Trophoblast cell (in vitro differentiated cells and primary cell): ENCODE measurements around the gene COL4A2.

Experiments
- DNase-seq, 2 donors: peaks; one replicate each; pipeline ENCODE4 v3.0.0-alpha.2; 2016
- H2AFZ ChIP-seq: 2 replicates; pipeline ENCODE4 v1.6.1; 2013; ENCODE audit warnings: low read length, moderate library complexity, mild to moderate bottlenecking; ENCODE audit not compliant: insufficient read depth, poor library complexity
- H2AK5ac ChIP-seq: 2 replicates; pipeline ENCODE4 v1.6.1; 2013; ENCODE audit warnings: mild to moderate bottlenecking, low read length
- H2BK120ac ChIP-seq: 2 replicates; pipeline ENCODE4 v1.6.1; 2013; ENCODE audit warnings: low read length, mild to moderate bottlenecking, moderate library complexity; ENCODE audit not compliant: insufficient read depth, poor library complexity
- H2BK12ac ChIP-seq: 2 replicates; pipeline ENCODE4 v1.6.1; 2013; ENCODE audit warnings: mild to moderate bottlenecking, low read length, moderate library complexity
- H2BK5ac ChIP-seq: 2 replicates; pipeline ENCODE4 v1.6.1; 2013; ENCODE audit warnings: low read length, low read depth, moderate library complexity, mild to moderate bottlenecking; ENCODE audit not compliant: poor library complexity
- H3K14ac ChIP-seq: 2 replicates; pipeline ENCODE4 v1.6.1; 2013; ENCODE audit warnings: mild to moderate bottlenecking, low read length
- H3K18ac ChIP-seq: 2 replicates; pipeline ENCODE4 v1.6.1; 2013; ENCODE audit warnings: mild to moderate bottlenecking, low read length
- H3K23ac ChIP-seq: 2 replicates; pipeline ENCODE4 v1.6.1; 2013; ENCODE audit warnings: low read length
- H3K27ac ChIP-seq: 2 replicates; pipeline ENCODE4 v1.5.1; 2013; ENCODE audit warnings: low read depth, mild to moderate bottlenecking, inconsistent platforms, low read length, moderate library complexity
- H3K27me3 ChIP-seq: 2 replicates; pipeline ENCODE4 v1.6.1; 2013; ENCODE audit warnings: inconsistent platforms, mild to moderate bottlenecking, low read length, moderate library complexity; ENCODE audit not compliant: insufficient read depth
- H3K36me3 ChIP-seq, 2 experiments: 1 replicate in 1 of 2; 2 replicates in 1 of 2; pipeline ENCODE4 v1.6.1; 2013; ENCODE audit warnings: low read length in 2 of 2, mild to moderate bottlenecking in 2 of 2, moderate library complexity in 1 of 2; ENCODE audit not compliant: insufficient read depth in 2 of 2, control insufficient read depth in 1 of 2
- H3K4ac ChIP-seq: 2 replicates; pipeline ENCODE4 v1.6.1; 2013; ENCODE audit warnings: low read depth, mild to moderate bottlenecking, low read length, moderate library complexity
- H3K4me1 ChIP-seq, 2 experiments: 1 replicate in 1 of 2; 2 replicates in 1 of 2; pipeline ENCODE4 v1.6.1; 2013; ENCODE audit warnings: low read length in 2 of 2, mild to moderate bottlenecking in 2 of 2, moderate library complexity in 1 of 2; ENCODE audit not compliant: insufficient read depth in 2 of 2, control insufficient read depth in 1 of 2
- H3K4me2 ChIP-seq: 2 replicates; pipeline ENCODE4 v1.6.1; 2013; ENCODE audit warnings: inconsistent platforms, mild to moderate bottlenecking, low read length, moderate library complexity
- H3K4me3 ChIP-seq: 2 replicates; pipeline ENCODE4 v1.5.1; 2013; ENCODE audit warnings: mild to moderate bottlenecking, low read depth, low read length, inconsistent platforms
- H3K79me1 ChIP-seq: one replicate; pipeline ENCODE4 v1.6.1; 2013; ENCODE audit warnings: low read length
- H3K79me2 ChIP-seq: 2 replicates; pipeline ENCODE4 v1.6.1; 2013; ENCODE audit warnings: low read length, mild to moderate bottlenecking; ENCODE audit not compliant: control insufficient read depth, insufficient read depth, poor library complexity
- H3K9ac ChIP-seq: 2 replicates; pipeline ENCODE4 v1.6.1; 2013; ENCODE audit warnings: mild to moderate bottlenecking, low read length
- H3K9me3 ChIP-seq: 2 replicates; pipeline ENCODE4 v1.6.1; 2013; ENCODE audit warnings: low read depth, mild to moderate bottlenecking, control low read depth, inconsistent platforms, low read length; ENCODE audit not compliant: insufficient read depth
- H4K12ac ChIP-seq: 2 replicates; pipeline ENCODE4 v1.6.1; 2013; ENCODE audit warnings: low read depth, mild to moderate bottlenecking, low read length, moderate library complexity
- H4K8ac ChIP-seq: 2 replicates; pipeline ENCODE4 v1.6.1; 2013; ENCODE audit warnings: low read depth, mild to moderate bottlenecking, low read length, moderate library complexity
- H4K91ac ChIP-seq: one replicate; pipeline ENCODE4 v1.6.1; 2013; ENCODE audit warnings: low read depth, mild to moderate bottlenecking, low read length, moderate library complexity
- WGBS: extraction: QIAGEN DNeasy Blood & Tissue Kit; methylation state at CpG from one replicate; pipeline ENCODE4 v1.1.7; 2013; ENCODE audit warnings: missing lambda C conversion rate; ENCODE audit not compliant: insufficient read length, insufficient coverage; ENCODE audit errors: extremely low coverage; 5-methylcytosine and 5-hydroxymethylcytosine counted together

Gene COL4A2

DNA sequence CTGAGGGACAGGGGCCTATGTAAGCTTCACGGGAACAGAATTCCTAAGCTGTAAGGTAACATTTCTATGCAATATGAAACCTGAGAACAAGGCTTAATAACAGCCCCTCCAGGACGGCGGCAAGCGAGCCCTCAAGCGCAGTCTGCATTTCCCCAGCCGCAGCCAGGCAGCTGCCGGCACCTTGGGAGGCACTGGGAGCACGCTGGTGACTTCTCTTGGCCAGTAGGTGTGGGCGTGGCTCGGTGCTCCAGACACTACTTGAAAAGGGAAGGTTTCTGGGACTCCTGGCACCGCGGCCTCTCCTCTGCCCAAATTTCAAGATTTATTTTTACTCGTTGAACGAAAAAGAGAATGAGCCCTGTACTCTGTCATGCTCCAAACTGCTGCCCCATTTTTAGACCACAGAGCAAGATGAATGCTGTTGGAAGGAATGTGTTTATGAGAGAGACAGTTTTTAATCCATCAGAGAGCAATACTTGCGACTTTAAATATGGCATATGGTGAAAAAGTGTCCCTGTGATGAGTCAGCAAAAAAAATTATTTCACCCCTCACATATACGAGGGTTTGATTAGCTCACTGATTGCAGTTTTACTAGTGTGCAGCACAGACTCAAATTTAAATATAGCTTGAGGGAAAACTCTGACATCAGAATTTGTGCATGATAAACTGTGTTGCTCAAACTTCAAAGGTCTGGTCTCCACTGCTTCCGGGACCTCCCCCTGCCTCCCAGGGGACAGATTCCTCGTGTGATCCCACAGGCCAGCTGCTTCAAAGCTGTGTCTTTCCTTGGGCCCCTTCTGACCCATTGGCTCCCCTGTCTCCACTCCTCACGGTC, 81.2 kb downstream of the COL4A2 start:
- Histone ChIP-seq H2BK12ac (peak overlapping the region; percentile 81), H3K18ac (peak overlapping the region; percentile 44), H2AK5ac (peak overlapping the region; percentile 52), H3K79me1 (peaks cover 47% of the 10 kb centered on the region), H2AFZ (no peak overlapping the region), H3K79me2 (peaks cover 15% of the 10 kb centered on the region), H4K8ac (peak overlapping the region; percentile 68), H3K27ac (peak overlapping the region; percentile 88), H2BK120ac (peak overlapping the region; percentile 87), H3K27me3 (no peaks in the 10 kb centered on the region), H2BK5ac (peak overlapping the region; percentile 89), H4K91ac (peak overlapping the region; percentile 90), H3K14ac (peak overlapping the region; percentile 61), H4K12ac (no peak overlapping the region), H3K9me3 (peaks cover 8% of the 10 kb centered on the region), H3K4me2 (no peak overlapping the region), H3K4me1 (peaks cover 36 to 40% of the 10 kb centered on the region in 2 experiments), H3K4me3 (no peak overlapping the region), H3K36me3 (peaks cover 18% of the 10 kb centered on the region in 2 experiments), H3K9ac (no peak overlapping the region), H3K23ac (no peak overlapping the region), H3K4ac (peak overlapping the region; percentile 25)
- DNase-seq: peak; percentile 86 to 92
- WGBS: no CpG with 5 or more reads among the region's 19 CpGs

GRCh38 chr13:110390567-110390966, 83.5 kb downstream of the COL4A2 start:
- Histone ChIP-seq H3K23ac (no peak overlapping the region), H2BK5ac (peak overlapping the region; percentile 86), H3K4me3 (no peak overlapping the region), H3K4me2 (no peak overlapping the region), H3K18ac (peak overlapping the region; percentile 77), H2BK12ac (peak overlapping the region; percentile 82), H3K4me1 (peaks cover 38 to 44% of the 10 kb centered on the region in 2 experiments), H4K12ac (no peak overlapping the region), H2AFZ (no peak overlapping the region), H3K14ac (peak overlapping the region; percentile 67), H3K36me3 (peaks cover 12% of the 10 kb centered on the region in 2 experiments), H3K4ac (peak overlapping the region; percentile 35), H3K79me1 (peaks cover 52% of the 10 kb centered on the region), H3K9ac (no peak overlapping the region), H3K9me3 (peaks cover 8% of the 10 kb centered on the region), H3K79me2 (peaks cover 15% of the 10 kb centered on the region), H2AK5ac (no peak overlapping the region), H3K27ac (peak overlapping the region; percentile 77), H4K8ac (peak overlapping the region; percentile 27), H3K27me3 (no peaks in the 10 kb centered on the region), H4K91ac (peak overlapping the region; percentile 78), H2BK120ac (peak overlapping the region; percentile 75)
- WGBS: no CpG with 5 or more reads among the region's 5 CpGs
- peak; percentile 87 to 96 for DNase-seq

GRCh38 chr13:110391273-110391672, 84.2 kb downstream of the COL4A2 start:
- H3K4me3 ChIP-seq: no peak overlapping the region

DNA sequence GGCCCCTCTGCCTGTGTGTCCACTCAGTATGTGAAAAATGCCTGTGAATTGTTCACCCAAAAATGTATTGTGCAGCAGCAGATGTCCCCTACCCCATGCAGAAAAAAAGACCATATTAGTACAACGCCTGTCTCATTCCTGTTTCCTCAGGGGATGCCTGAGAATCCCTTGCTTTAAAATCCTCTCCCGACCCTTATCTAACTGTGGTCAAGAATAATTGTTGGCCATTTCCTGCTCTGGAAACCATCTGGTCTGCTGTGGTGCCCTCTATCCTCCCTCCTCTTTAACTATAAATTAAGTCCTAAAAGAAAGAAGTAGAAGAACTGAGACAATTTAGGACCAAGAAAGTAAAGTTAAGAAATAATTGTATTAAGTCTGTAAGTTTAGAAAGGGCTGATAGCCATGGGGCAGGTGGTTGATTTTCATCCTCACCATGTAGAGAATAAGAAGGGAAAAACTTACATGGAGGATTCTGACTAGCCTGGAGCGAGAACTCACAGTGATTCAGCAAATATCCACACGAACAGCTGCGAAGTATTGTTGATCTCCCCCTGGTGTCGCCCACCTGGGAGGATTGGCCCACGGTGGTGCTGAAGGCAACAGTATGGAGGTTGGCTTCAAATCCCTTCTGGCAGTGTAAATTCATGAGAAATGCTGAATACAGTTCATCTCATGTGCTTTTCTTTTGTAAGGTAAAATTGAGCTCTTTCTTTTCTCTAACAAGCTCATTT, 85.6 kb downstream of the COL4A2 start:
- Histone ChIP-seq H3K4ac (peak overlapping the region; percentile 64), H3K27ac (peak overlapping the region; percentile 88), H4K12ac (no peak overlapping the region), H3K18ac (peak overlapping the region; percentile 92), H3K4me3 (no peak overlapping the region), H3K4me2 (no peak overlapping the region), H3K9me3 (peaks cover 5% of the 10 kb centered on the region), H3K9ac (no peak overlapping the region), H3K14ac (peak overlapping the region; percentile 77), H3K79me1 (peaks cover 46% of the 10 kb centered on the region), H2BK120ac (peak overlapping the region; percentile 91), H2BK12ac (peak overlapping the region; percentile 96), H2BK5ac (peak overlapping the region; percentile 87), H3K4me1 (peaks cover 33 to 39% of the 10 kb centered on the region in 2 experiments), H3K36me3 (peaks cover 8 to 10% of the 10 kb centered on the region in 2 experiments), H3K79me2 (peaks cover 12% of the 10 kb centered on the region), H3K27me3 (no peaks in the 10 kb centered on the region), H3K23ac (no peak overlapping the region), H2AFZ (no peak overlapping the region), H2AK5ac (no peak overlapping the region), H4K91ac (peak overlapping the region; percentile 91), H4K8ac (peak overlapping the region; percentile 46)
- no peak for DNase-seq
- no CpG with 5 or more reads among the region's 7 CpGs for WGBS

More at GRCh38 chr13:110391273-110391672, 84.2 kb downstream of the COL4A2 start:
- Histone ChIP-seq H2AFZ (no peak overlapping the region), H3K4ac (peak overlapping the region; percentile 51), H3K4me1 (peaks cover 38 to 44% of the 10 kb centered on the region in 2 experiments), H2BK5ac (peak overlapping the region; percentile 90), H3K23ac (no peak overlapping the region), H3K27ac (peak overlapping the region; percentile 88), H3K36me3 (peaks cover 10 to 12% of the 10 kb centered on the region in 2 experiments), H3K4me2 (no peak overlapping the region), H4K91ac (peak overlapping the region; percentile 93), H2BK12ac (peak overlapping the region; percentile 98), H3K9me3 (peaks cover 5% of the 10 kb centered on the region), H2AK5ac (peak overlapping the region; percentile 99), H4K12ac (no peak overlapping the region), H3K9ac (no peak overlapping the region), H2BK120ac (peak overlapping the region; percentile 95), H3K79me2 (peaks cover 15% of the 10 kb centered on the region), H3K18ac (no peak overlapping the region), H3K27me3 (no peaks in the 10 kb centered on the region), H3K79me1 (peaks cover 52% of the 10 kb centered on the region), H4K8ac (peak overlapping the region; percentile 73), H3K14ac (peak overlapping the region; percentile 89)
- DNase-seq: peak in 1 of 2 donors; percentile 52
- WGBS: no CpG with 5 or more reads among the region's 6 CpGs
